ENCODE measurements around the gene CAMKMT. TPM values are rescaled to one million over a fixed set of nuclear protein-coding genes. Genes with fewer than 3 reads are reported as not detected.

Gene CAMKMT
- 11.4 and 11.9 TPM in 2 replicates for total RNA-seq
- long read RNA-seq, partial matches to known transcripts: 1 of 12 reads
- long read RNA-seq, other reads (novel, unspliced or antisense): 11 of 12 reads

DNA sequence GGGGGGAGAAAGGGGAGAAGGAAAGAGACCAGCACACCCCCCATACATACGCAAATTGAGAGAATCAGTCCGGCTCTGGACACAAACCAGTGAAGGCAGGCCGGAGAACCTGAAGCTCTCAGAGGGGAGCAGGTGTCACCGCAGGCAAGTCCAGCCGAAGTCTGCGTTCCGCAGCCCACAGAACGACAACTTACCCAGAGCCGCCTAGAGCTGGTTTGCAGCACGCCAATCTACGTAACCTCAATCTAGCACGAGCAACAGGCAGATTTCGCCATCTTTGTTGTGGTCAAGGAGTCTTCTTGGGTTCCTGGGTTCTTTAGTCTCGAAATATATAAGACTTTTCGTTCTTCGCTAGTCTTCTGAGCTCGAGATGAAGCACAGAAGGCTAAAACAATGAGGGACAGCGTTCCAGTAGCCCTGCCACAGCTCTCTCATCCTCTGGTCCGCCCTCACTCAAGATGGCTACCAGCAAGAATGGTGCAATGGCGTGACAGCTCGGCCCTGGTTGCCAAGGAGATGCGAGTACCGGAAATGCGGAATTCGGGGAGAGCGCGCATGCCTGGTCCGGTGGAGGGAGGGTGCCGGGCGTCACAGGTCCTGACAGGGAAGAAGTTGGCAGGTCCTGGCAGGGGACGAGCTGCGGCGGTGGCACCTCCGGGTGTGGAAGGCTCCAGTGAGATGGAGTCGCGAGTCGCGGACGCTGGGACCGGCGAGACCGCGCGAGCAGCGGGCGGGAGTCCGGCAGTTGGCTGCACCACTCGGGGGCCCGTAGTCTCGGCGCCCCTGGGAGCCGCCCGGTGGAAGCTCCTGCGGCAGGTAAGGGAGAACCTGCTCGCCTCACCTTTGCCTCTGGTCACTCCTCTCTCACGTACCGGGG, at the start of gene CAMKMT, which contains the start of gene PREPL:
TSS of gene CAMKMT (plus strand) at position 618 of the 877 bp plus-strand sequence.
TSS of gene PREPL (minus strand) at position 165 of the 877 bp plus-strand sequence. CDS start 15,152 bp downstream, outside the sequence.
- Mint-ChIP-seq H3K27me3 (ENCODE audit: low read depth) (no peaks in the 10 kb centered on the region), H3K36me3 (ENCODE audit: low read depth) (no peaks in the 10 kb centered on the region), H3K9me3 (no peaks in the 10 kb centered on the region), H3K4me1 (peaks cover 26% of the 10 kb centered on the region), H3K4me3 (peak within 1 kb of the TSS; percentile 96), H3K27ac (ENCODE audit: unreplicated experiment) (peak within 1 kb of the TSS; percentile 100)
- peak; percentile 96 for DNase-seq (ENCODE audit: low read depth, low spot score)
- TF ChIP-seq, protein P1, sequence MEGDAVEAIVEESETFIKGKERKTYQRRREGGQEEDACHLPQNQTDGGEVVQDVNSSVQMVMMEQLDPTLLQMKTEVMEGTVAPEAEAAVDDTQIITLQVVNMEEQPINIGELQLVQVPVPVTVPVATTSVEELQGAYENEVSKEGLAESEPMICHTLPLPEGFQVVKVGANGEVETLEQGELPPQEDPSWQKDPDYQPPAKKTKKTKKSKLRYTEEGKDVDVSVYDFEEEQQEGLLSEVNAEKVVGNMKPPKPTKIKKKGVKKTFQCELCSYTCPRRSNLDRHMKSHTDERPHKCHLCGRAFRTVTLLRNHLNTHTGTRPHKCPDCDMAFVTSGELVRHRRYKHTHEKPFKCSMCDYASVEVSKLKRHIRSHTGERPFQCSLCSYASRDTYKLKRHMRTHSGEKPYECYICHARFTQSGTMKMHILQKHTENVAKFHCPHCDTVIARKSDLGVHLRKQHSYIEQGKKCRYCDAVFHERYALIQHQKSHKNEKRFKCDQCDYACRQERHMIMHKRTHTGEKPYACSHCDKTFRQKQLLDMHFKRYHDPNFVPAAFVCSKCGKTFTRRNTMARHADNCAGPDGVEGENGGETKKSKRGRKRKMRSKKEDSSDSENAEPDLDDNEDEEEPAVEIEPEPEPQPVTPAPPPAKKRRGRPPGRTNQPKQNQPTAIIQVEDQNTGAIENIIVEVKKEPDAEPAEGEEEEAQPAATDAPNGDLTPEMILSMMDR (conservative IDR thresholded peaks at IDR 0.05): no peak

DNA sequence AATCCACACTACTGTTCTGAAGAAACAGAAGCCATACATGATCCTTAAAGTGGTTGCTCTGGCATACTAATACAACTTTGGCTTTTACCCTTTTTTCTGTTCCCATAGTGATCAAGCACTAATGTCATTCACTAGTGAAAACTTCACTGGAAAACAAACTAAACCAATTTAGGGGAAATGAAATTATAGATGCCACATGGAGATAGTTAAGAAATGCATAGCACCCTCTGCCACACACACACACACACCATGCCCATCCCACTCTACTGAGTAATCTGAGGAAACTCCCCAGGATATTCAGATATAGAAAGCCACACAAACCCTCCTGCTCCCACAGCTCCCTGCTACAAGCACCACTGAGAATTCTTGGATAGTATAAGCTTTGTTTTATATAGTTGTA, 47.4 kb upstream of the CAMKMT start:
- TF ChIP-seq, protein P1 (conservative IDR thresholded peaks at IDR 0.05): no peak
- no peak for DNase-seq (ENCODE audit: low read depth, low spot score)
- Mint-ChIP-seq H3K9me3 (peaks cover 15% of the 10 kb centered on the region), H3K4me1 (no peaks in the 10 kb centered on the region), H3K27ac (ENCODE audit: unreplicated experiment) (no peak overlapping the region), H3K4me3 (no peak overlapping the region), H3K27me3 (ENCODE audit: low read depth) (no peaks in the 10 kb centered on the region), H3K36me3 (ENCODE audit: low read depth) (peaks cover 49% of the 10 kb centered on the region)

DNA sequence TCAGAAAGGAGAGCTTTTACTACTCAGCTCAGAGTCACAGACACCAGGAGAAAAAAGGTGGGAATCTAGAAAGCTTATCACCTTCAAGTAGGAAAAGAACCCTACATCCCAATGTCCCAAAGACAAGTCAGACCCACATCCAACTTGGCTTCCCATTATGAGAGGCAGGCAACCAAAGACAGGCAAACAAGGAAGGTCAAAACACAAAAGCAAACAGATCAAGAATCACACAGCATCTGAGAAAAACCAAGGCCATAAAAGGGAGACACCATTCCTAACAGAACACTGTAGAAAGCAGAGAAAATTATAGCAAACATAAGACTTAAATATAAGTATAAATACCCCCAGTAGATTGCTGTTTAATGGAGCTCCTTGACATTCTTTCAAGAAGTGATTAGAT, 45.8 kb upstream of the CAMKMT start:
- Mint-ChIP-seq H3K36me3 (ENCODE audit: low read depth) (peaks cover 39% of the 10 kb centered on the region), H3K4me1 (no peaks in the 10 kb centered on the region), H3K27ac (ENCODE audit: unreplicated experiment) (no peak overlapping the region), H3K4me3 (no peak overlapping the region), H3K27me3 (ENCODE audit: low read depth) (no peaks in the 10 kb centered on the region), H3K9me3 (peaks cover 10% of the 10 kb centered on the region)
- DNase-seq (ENCODE audit: low read depth, low spot score): no peak
- TF ChIP-seq, protein P1 (conservative IDR thresholded peaks at IDR 0.05): no peak

DNA sequence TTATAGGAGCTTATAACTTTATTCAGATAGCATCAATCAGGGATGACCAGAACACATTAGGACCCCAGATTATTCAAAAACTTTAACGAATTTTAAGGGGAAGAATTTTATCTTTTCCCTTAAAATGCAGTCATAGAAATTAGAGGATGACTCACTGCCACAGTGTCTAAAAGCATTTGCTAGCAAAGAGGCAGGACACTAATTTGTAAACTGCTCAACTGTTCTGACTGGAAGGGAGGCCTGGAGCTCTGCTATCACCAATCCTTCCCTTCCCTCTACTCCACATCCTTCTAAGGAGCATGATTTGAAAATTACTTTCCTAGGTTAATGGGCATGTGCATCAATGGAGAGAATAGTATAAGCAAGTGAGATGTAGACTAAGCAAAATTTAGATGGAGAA, 40.9 kb upstream of the CAMKMT start:
- Mint-ChIP-seq H3K27me3 (ENCODE audit: low read depth) (no peaks in the 10 kb centered on the region), H3K4me3 (no peak overlapping the region), H3K36me3 (ENCODE audit: low read depth) (peaks cover 21% of the 10 kb centered on the region), H3K4me1 (no peaks in the 10 kb centered on the region), H3K27ac (ENCODE audit: unreplicated experiment) (no peak overlapping the region), H3K9me3 (no peaks in the 10 kb centered on the region)
- TF ChIP-seq, protein P1 (conservative IDR thresholded peaks at IDR 0.05): no peak
- DNase-seq (ENCODE audit: low read depth, low spot score): no peak

DNA sequence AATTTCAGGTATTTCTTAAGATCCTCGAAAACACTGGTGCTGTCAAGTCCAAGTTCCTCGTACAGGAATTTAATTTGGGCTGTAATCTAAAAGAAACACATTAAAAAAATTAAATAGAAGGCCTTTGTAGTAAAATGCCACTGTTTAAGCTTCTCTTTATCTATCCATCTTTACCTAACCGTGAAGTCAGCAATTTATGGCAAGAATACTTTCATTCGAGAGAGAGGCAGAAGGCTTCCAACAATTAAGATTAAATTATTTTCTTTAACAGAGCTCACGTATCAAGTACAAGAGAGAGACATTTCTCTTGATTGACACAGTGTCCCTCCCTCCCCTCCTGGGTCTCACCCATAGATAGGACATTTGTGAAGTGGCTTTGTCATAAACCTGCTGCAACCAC, 40.4 kb upstream of the CAMKMT start:
- no peaks in the 10 kb centered on the region for H3K9me3 Mint-ChIP-seq

More for the DNA sequence above, 40.4 kb upstream of the CAMKMT start:
- no peak for DNase-seq (ENCODE audit: low read depth, low spot score)
- Mint-ChIP-seq H3K36me3 (ENCODE audit: low read depth) (peaks cover 17% of the 10 kb centered on the region), H3K27me3 (ENCODE audit: low read depth) (no peaks in the 10 kb centered on the region), H3K4me3 (no peak overlapping the region), H3K27ac (ENCODE audit: unreplicated experiment) (no peak overlapping the region), H3K4me1 (no peaks in the 10 kb centered on the region)
- TF ChIP-seq, protein P1 (conservative IDR thresholded peaks at IDR 0.05): no peak

All from neural crest cell (in vitro differentiated cells).